Natural killer cell (primary cell): ENCODE data around the gene FOXK1. TPM values are rescaled to one million over a fixed set of nuclear protein-coding genes. Genes with fewer than 3 reads are reported as not detected.

Source experiments
- ATAC-seq, 3 donors: fragments of 150-1000 bp in 2 of 3; fragments of 200-7000 bp in 1 of 3; cut with Tn5 transposase; 1 replicate in 1 of 3; 2 replicates in 2 of 3; pipeline ENCODE4 v1.10.0; 2021; ENCODE audit warnings: mild to moderate bottlenecking in 2 of 3, moderate library complexity in 2 of 3
- DNase-seq, 2 donors: peaks; one replicate each; pipeline versions ENCODE4 v3.0.0 to v3.0.0-alpha.2; 2013 to 2021; ENCODE audit warnings: mixed read lengths in 1 of 2
- H3K27ac ChIP-seq: one replicate; pipeline ENCODE4 v1.5.1; 2013; ENCODE audit warnings: mild to moderate bottlenecking, low read length
- H3K27me3 ChIP-seq: one replicate; pipeline ENCODE4 v1.6.1; 2013; ENCODE audit warnings: low read length; ENCODE audit not compliant: control insufficient read depth, insufficient read depth
- H3K36me3 ChIP-seq: one replicate; pipeline ENCODE4 v1.6.1; 2013; ENCODE audit warnings: low read length; ENCODE audit not compliant: control insufficient read depth, insufficient read depth
- H3K4me1 ChIP-seq: one replicate; pipeline ENCODE4 v1.6.1; 2013; ENCODE audit warnings: low read length; ENCODE audit not compliant: control insufficient read depth, insufficient read depth
- H3K4me3 ChIP-seq: one replicate; pipeline ENCODE4 v1.5.1; 2013; ENCODE audit warnings: low read length
- H3K9me3 ChIP-seq: one replicate; pipeline ENCODE4 v1.6.1; 2013; ENCODE audit warnings: low read length; ENCODE audit not compliant: control insufficient read depth, insufficient read depth
- H3K27ac Mint-ChIP-seq, 2 donors: one replicate each; pipeline ENCODE4 v1.8.0; 2022; ENCODE audit warnings: mild to moderate bottlenecking in 2 of 2, mixed read lengths in 2 of 2, moderate library complexity in 1 of 2
- H3K27me3 Mint-ChIP-seq, 2 donors: one replicate each; pipeline ENCODE4 v1.8.0; 2022; ENCODE audit warnings: low read depth in 2 of 2, mixed read lengths in 2 of 2
- H3K36me3 Mint-ChIP-seq: one replicate; pipeline ENCODE4 v1.8.0; 2022; ENCODE audit warnings: mixed read lengths
- H3K4me1 Mint-ChIP-seq, 2 donors: one replicate each; pipeline ENCODE4 v1.8.0; 2022; ENCODE audit warnings: mixed read lengths in 2 of 2
- H3K4me3 Mint-ChIP-seq: one replicate; pipeline ENCODE4 v1.8.0; 2022; ENCODE audit warnings: mild to moderate bottlenecking, moderate library complexity, mixed read lengths
- H3K9me3 Mint-ChIP-seq, 2 donors: one replicate each; pipeline ENCODE4 v1.8.0; 2022; ENCODE audit warnings: mixed read lengths in 2 of 2
- WGBS: methylation state at CpG from one replicate; pipeline ENCODE4 v1.1.7; 2013; ENCODE audit warnings: missing lambda C conversion rate; ENCODE audit not compliant: insufficient coverage; 5-methylcytosine and 5-hydroxymethylcytosine counted together
- intact Hi-C: fragments of 100-400 bp; cut with micrococcal nuclease; formaldehyde crosslinking; loops from one replicate; pipeline ENCODE4 v1.14.2; 2022
- total RNA-seq, 4 donors: library from RNA; stranded (reverse); fragments of 120-200 nt in 1 of 4; gene quantifications; one replicate each; pipeline versions ENCODE4 v1.2.3 to v1.2.4, GENCODE V29; 2013 to 2022
- TF ChIP-seq, protein P1 (sequence below): fragments of 200-600 bp; IDR thresholded peaks from one replicate; pipeline ENCODE4 v1.8.0; 2022; ENCODE audit warnings: antibody characterized with exemption

The FOXK1 gene
- total RNA-seq, 3 donors from 2014 or later (not counting 1 experiment from before 2014, with no cell fraction given): 51.6 to 59.7 (median 55.3) TPM

GRCh38 chr7:4770886-4771285 is 88.8 kb downstream of the FOXK1 start:
- WGBS: 73% methylated on average over 8 of the region's 9 CpGs
- peaks cover 12% of the 10 kb centered on the region for H3K4me1 ChIP-seq
- no peak overlapping the region for H3K4me3 Mint-ChIP-seq

DNA sequence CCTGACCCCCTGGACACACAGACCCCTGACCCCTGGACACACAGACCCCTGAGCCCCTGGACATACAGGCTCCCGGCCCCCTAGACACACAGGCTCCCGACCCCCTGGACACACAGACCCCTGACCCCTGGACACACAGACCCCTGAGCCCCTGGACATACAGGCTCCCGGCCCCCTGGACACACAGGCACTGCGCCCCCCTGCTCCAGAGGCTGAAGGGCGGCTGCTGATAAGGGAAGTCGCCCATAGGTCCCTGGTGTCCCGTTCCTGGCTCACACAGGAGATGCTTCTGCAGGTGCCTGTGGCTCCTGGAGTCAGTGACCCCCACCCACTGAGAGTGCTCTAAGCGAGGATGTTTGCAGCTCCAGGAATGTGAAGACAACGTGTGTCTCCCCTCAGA is 89.6 kb downstream of the FOXK1 start:
- H3K4me1 Mint-ChIP-seq: peaks cover 18 to 29% of the 10 kb centered on the region in 2 donors
- no peak overlapping the region for H3K4me3 ChIP-seq
- no peaks in the 10 kb centered on the region for H3K27me3 ChIP-seq
- 95% methylated on average over 9 of the region's 9 CpGs for WGBS
- H3K27me3 Mint-ChIP-seq: no peaks in the 10 kb centered on the region
- no peaks in the 10 kb centered on the region for H3K9me3 Mint-ChIP-seq
- H3K27ac ChIP-seq: no peak overlapping the region
- H3K36me3 Mint-ChIP-seq: no peaks in the 10 kb centered on the region
- TF ChIP-seq, protein P1, sequence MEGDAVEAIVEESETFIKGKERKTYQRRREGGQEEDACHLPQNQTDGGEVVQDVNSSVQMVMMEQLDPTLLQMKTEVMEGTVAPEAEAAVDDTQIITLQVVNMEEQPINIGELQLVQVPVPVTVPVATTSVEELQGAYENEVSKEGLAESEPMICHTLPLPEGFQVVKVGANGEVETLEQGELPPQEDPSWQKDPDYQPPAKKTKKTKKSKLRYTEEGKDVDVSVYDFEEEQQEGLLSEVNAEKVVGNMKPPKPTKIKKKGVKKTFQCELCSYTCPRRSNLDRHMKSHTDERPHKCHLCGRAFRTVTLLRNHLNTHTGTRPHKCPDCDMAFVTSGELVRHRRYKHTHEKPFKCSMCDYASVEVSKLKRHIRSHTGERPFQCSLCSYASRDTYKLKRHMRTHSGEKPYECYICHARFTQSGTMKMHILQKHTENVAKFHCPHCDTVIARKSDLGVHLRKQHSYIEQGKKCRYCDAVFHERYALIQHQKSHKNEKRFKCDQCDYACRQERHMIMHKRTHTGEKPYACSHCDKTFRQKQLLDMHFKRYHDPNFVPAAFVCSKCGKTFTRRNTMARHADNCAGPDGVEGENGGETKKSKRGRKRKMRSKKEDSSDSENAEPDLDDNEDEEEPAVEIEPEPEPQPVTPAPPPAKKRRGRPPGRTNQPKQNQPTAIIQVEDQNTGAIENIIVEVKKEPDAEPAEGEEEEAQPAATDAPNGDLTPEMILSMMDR: no peak
- no peak overlapping the region for H3K27ac Mint-ChIP-seq
- H3K9me3 ChIP-seq: no peaks in the 10 kb centered on the region
- ATAC-seq: no peak
- peaks cover 20% of the 10 kb centered on the region for H3K4me1 ChIP-seq
- H3K4me3 Mint-ChIP-seq: no peak overlapping the region
- intact Hi-C loops: no loop called here
- no peaks in the 10 kb centered on the region for H3K36me3 ChIP-seq
- no peak for DNase-seq

More at GRCh38 chr7:4770886-4771285, 88.8 kb downstream of the FOXK1 start:
- H3K27me3 Mint-ChIP-seq: no peaks in the 10 kb centered on the region
- H3K4me3 ChIP-seq: no peak overlapping the region
- TF ChIP-seq, protein P1: no peak
- intact Hi-C loops: no loop called here
- no peak for DNase-seq
- H3K27me3 ChIP-seq: no peaks in the 10 kb centered on the region
- H3K4me1 Mint-ChIP-seq: peaks cover 14 to 22% of the 10 kb centered on the region in 2 donors
- H3K27ac ChIP-seq: no peak overlapping the region
- no peak for ATAC-seq
- H3K36me3 Mint-ChIP-seq: no peaks in the 10 kb centered on the region
- no peaks in the 10 kb centered on the region for H3K9me3 Mint-ChIP-seq
- H3K27ac Mint-ChIP-seq: peak overlapping the region; percentile 40 to 49
- no peaks in the 10 kb centered on the region for H3K9me3 ChIP-seq
- H3K36me3 ChIP-seq: no peaks in the 10 kb centered on the region

GRCh38 chr7:4772306-4772705 is 90.2 kb downstream of the FOXK1 start:
- no peaks in the 10 kb centered on the region for H3K9me3 Mint-ChIP-seq
- H3K27ac Mint-ChIP-seq: no peak overlapping the region
- H3K4me3 ChIP-seq: no peak overlapping the region
- H3K4me1 Mint-ChIP-seq: peaks cover 22 to 34% of the 10 kb centered on the region in 2 donors
- no peaks in the 10 kb centered on the region for H3K9me3 ChIP-seq
- ATAC-seq: no peak
- no peaks in the 10 kb centered on the region for H3K27me3 Mint-ChIP-seq
- intact Hi-C loops: no loop called here
- peaks cover 22% of the 10 kb centered on the region for H3K4me1 ChIP-seq
- DNase-seq: no peak
- H3K27ac ChIP-seq: no peak overlapping the region
- H3K27me3 ChIP-seq: no peaks in the 10 kb centered on the region
- WGBS: 98% methylated on average over 6 of the region's 6 CpGs
- no peak overlapping the region for H3K4me3 Mint-ChIP-seq
- H3K36me3 Mint-ChIP-seq: no peaks in the 10 kb centered on the region
- H3K36me3 ChIP-seq: no peaks in the 10 kb centered on the region
- TF ChIP-seq, protein P1: no peak

DNA sequence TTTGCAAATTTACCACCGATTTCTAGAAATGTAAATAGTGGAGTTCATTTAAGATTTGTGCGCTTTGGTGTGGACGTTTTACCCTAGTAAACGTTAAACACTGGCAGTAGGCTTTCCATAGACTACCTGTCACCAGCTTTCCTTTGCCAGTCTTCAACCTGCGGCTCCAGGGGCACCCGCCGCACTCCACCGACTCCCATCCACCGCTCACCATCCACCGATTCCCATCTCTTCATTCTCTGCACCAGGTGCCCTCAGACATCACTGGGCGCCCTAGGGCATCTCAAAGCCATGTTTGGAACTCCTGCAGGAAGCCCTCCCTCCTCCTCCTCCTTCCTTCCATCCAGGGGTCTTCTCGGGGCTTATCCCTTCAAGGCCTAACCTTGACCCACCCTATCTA is 91.9 kb downstream of the FOXK1 start:
- 95% methylated on average over 12 of the region's 12 CpGs for WGBS
- TF ChIP-seq, protein P1: no peak
- H3K27ac ChIP-seq: peak overlapping the region; percentile 97

More for the DNA sequence above, 91.9 kb downstream of the FOXK1 start:
- peaks cover 31 to 41% of the 10 kb centered on the region in 2 donors for H3K4me1 Mint-ChIP-seq
- Histone ChIP-seq H3K4me3 (no peak overlapping the region), H3K4me1 (peaks cover 27% of the 10 kb centered on the region), H3K36me3 (no peaks in the 10 kb centered on the region), H3K27me3 (no peaks in the 10 kb centered on the region), H3K9me3 (no peaks in the 10 kb centered on the region)
- peak overlapping the region; percentile 98 to 100 for H3K27ac Mint-ChIP-seq
- H3K27me3 Mint-ChIP-seq: no peaks in the 10 kb centered on the region
- H3K4me3 Mint-ChIP-seq: peak overlapping the region; percentile 98
- intact Hi-C loops: no loop called here
- H3K9me3 Mint-ChIP-seq: no peaks in the 10 kb centered on the region
- ATAC-seq: no peak
- H3K36me3 Mint-ChIP-seq: no peaks in the 10 kb centered on the region
- DNase-seq: no peak
